Common myeloid progenitor, CD34-positive (primary cell): ENCODE data around the gene STK32B.

Experiments
- CTCF ChIA-PET: fragments of 350-600 bp; sonication (Branson Sonifier 250); formaldehyde crosslinking; loops from one replicate; lab custom pipeline; 2021; ENCODE audit warnings: antibody characterized with exemption; lab: Charles Lee
- POLR2A ChIA-PET: fragments of 350-600 bp; sonication (Branson Sonifier 250); formaldehyde crosslinking; loops from one replicate; lab custom pipeline; 2021; ENCODE audit warnings: antibody characterized with exemption; lab: Charles Lee
- DNase-seq, 3 donors: peaks; one replicate each; pipeline versions ENCODE4 v3.0.0 to v3.0.0-alpha.2; 2013
- H3K27ac ChIP-seq, 2 experiments: 1 replicate in 1 of 2; 2 replicates in 1 of 2; pipeline ENCODE4 v1.7.0; 2013; ENCODE audit warnings: inconsistent platforms in 2 of 2, low read length in 2 of 2, mild to moderate bottlenecking in 2 of 2, low read depth in 1 of 2, moderate library complexity in 1 of 2; ENCODE audit not compliant: severe bottlenecking in 2 of 2, insufficient read depth in 1 of 2, poor library complexity in 1 of 2
- H3K27me3 ChIP-seq, 5 experiments: replicated peaks in 2 of 5; 1 replicate in 3 of 5; 2 replicates in 2 of 5; pipeline versions ENCODE4 v1.6.1 to v1.7.0; 2013; ENCODE audit warnings: low read length in 4 of 5, mild to moderate bottlenecking in 2 of 5, moderate library complexity in 2 of 5, inconsistent platforms in 1 of 5; ENCODE audit not compliant: insufficient read depth in 5 of 5, control insufficient read depth in 4 of 5
- H3K36me3 ChIP-seq, 4 experiments: 1 replicate in 2 of 4; 2 replicates in 2 of 4; pipeline versions ENCODE4 v1.6.1 to v1.7.0; 2013; ENCODE audit warnings: low read length in 3 of 4, control low read depth in 1 of 4, mild to moderate bottlenecking in 1 of 4; ENCODE audit not compliant: control insufficient read depth in 4 of 4, insufficient read depth in 4 of 4
- H3K4me1 ChIP-seq, 4 experiments: 1 replicate in 3 of 4; 2 replicates in 1 of 4; pipeline versions ENCODE4 v1.6.1 to v1.7.1; 2013; ENCODE audit warnings: low read length in 3 of 4, mild to moderate bottlenecking in 3 of 4, control low read depth in 1 of 4, inconsistent platforms in 1 of 4, moderate library complexity in 1 of 4; ENCODE audit not compliant: control insufficient read depth in 4 of 4, insufficient read depth in 4 of 4; ENCODE audit errors: control extremely low read depth in 1 of 4
- H3K4me3 ChIP-seq, 7 experiments: 1 replicate in 4 of 7; 2 replicates in 3 of 7; pipeline versions ENCODE4 v1.5.1 to v1.7.0; 2013; ENCODE audit warnings: mild to moderate bottlenecking in 7 of 7, low read length in 6 of 7, moderate library complexity in 6 of 7, inconsistent platforms in 2 of 7, low read depth in 2 of 7, control low read depth in 1 of 7; ENCODE audit not compliant: insufficient read depth in 4 of 7, control insufficient read depth in 1 of 7; ENCODE audit errors: extremely low read depth in 1 of 7
- H3K9me3 ChIP-seq, 5 experiments: 1 replicate in 4 of 5; 2 replicates in 1 of 5; pipeline versions ENCODE4 v1.6.1 to v1.7.1; 2013; ENCODE audit warnings: low read length in 4 of 5, mild to moderate bottlenecking in 2 of 5, inconsistent platforms in 1 of 5, low read depth in 1 of 5, moderate library complexity in 1 of 5; ENCODE audit not compliant: control insufficient read depth in 4 of 5, insufficient read depth in 2 of 5; ENCODE audit errors: control extremely low read depth in 1 of 5
- WGBS: methylation state at CpG from one replicate; pipeline ENCODE4 v1.1.5; 2013; ENCODE audit not compliant: insufficient coverage; 5-methylcytosine and 5-hydroxymethylcytosine counted together

Gene STK32B

DNA sequence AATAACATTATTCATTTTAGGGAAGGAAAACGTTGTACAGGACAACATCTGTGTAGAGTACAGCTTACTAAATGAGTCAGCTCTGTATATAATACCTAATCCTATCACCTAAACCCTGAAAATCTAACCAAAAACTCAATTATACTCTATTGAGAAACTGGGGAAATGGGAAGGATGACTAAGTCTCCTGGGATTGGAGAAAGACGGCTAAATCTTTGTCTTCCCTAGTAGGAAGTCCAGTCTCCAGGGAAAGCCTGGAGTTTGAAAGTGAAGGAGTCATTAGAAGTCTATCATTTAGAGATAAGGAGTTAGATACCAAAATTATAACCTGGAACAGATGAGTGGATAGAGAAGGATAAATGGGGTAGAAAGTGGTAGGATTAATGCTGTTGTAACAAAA lies 286.5 kb downstream of the STK32B start:
- ChIA-PET CTCF (no interaction called here), POLR2A (no interaction called here)
- Histone ChIP-seq H3K27ac (no peak overlapping the region), H3K4me1 (peaks cover 0 to 9% (median 4%) of the 10 kb centered on the region in 4 experiments), H3K36me3 (peaks cover 0 to 10% (median 0%) of the 10 kb centered on the region in 4 experiments), H3K27me3 (no peaks in the 10 kb centered on the region), H3K4me3 (no peak overlapping the region), H3K9me3 (peaks cover 0 to 11% (median 0%) of the 10 kb centered on the region in 5 experiments)
- peak in 1 of 3 donors; percentile 6 for DNase-seq
- 67% methylated on average over 1 of the region's 2 CpGs for WGBS

DNA sequence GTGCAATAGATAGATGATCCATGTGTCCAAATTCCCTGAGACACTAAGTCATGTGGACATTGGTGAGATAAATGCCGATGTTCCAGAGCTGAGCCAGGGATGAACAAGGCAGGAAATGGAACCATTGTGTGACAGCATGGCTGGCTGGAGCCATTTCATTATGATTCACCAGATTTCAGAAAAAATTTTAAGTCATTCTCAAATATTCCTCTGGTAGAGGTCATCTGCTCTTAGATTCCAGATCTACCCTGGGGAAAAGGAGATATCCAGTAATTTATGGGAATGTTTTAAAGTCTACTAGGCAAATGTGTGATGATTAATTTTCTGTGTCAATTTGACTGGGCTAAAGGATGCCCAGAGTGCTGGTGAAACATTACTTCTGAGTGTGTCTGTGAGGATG lies 287.3 kb downstream of the STK32B start:
- H3K9me3 ChIP-seq: peaks cover 0 to 11% (median 0%) of the 10 kb centered on the region in 5 experiments
- WGBS: 92% methylated on average over 1 of the region's 1 CpG
- H3K27ac ChIP-seq: no peak overlapping the region
- POLR2A ChIA-PET: no interaction called here
- CTCF ChIA-PET: no interaction called here
- no peak for DNase-seq
- H3K4me1 ChIP-seq: peaks cover 0 to 9% (median 4%) of the 10 kb centered on the region in 4 experiments
- H3K36me3 ChIP-seq: peaks cover 0 to 10% (median 0%) of the 10 kb centered on the region in 4 experiments
- H3K27me3 ChIP-seq: no peaks in the 10 kb centered on the region
- no peak overlapping the region for H3K4me3 ChIP-seq

DNA sequence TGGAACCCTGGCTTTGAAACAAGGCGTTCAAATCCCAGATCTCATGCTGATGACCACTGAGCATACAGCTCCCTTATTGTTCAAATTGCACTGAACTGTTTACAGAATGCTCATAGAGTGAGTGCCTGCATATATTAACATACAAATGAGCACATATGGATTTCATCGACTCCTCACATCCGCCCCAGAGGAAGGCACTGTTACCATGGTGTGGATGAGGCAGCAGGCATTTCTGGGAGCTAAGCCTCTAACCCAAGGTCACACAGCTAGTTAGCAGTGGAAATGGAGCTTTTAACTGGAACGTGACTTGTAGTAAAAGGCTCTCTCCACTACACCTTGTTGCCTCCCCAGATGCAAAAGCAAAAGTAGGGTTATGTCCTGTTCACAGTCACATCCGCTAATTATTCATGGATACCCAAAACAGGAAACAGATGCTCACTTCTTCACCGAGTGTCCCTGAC lies 289.7 kb downstream of the STK32B start:
- 67% methylated on average over 5 of the region's 6 CpGs for WGBS
- CTCF ChIA-PET: no interaction called here
- POLR2A ChIA-PET: no interaction called here
- H3K36me3 ChIP-seq: peaks cover 0 to 7% (median 0%) of the 10 kb centered on the region in 4 experiments
- no peaks in the 10 kb centered on the region for H3K27me3 ChIP-seq
- DNase-seq: peak; percentile 33 to 91 (median 84)
- H3K27ac ChIP-seq: peak overlapping the region in 1 of 2 experiments; percentile 23
- no peak overlapping the region for H3K4me3 ChIP-seq
- peaks cover 0 to 9% (median 4%) of the 10 kb centered on the region in 4 experiments for H3K4me1 ChIP-seq
- peaks cover 0 to 9% (median 0%) of the 10 kb centered on the region in 5 experiments for H3K9me3 ChIP-seq

DNA sequence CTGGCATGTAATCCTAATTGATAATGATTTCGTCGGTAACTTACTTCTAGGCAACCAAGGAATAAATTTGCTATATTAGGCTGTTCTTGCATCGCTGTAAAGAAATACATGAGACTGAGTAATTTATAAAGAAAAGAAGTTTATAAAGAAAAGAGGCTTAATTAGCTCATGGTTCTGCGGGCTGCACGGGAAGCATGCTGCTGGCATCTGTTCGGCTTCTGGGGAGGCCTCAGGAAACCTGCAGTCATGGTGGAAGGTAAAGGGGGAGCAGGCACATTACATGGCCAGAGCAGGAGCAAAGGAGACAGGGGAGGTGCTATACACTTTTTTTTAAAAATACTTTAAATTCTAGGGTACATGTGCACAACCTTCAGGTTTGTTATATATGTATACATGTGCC lies 290.2 kb downstream of the STK32B start:
- CTCF ChIA-PET: no interaction called here
- WGBS: 94% methylated on average over 4 of the region's 6 CpGs

DNA sequence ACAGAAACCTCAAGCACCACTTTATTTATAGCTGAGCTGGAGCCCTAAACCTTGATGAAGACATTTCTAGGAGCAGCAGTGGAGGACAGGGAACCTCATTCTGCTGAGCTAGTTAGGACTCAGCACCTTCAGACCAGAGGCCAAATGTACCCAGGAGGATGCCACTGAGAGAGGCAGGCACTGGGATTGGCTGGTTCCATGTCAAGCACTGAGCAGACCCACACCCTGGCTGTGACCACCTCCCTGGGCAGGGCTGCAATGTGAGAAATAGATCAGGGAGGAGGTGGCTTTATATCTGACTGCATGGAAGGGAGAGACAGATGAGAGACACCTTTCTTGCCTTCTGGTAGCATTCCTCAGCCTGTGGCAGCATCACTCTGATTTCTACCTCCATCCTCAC lies 304.6 kb downstream of the STK32B start:
- Histone ChIP-seq H3K27ac (no peak overlapping the region), H3K36me3 (peaks cover 0 to 3% (median 0%) of the 10 kb centered on the region in 4 experiments), H3K4me3 (no peak overlapping the region), H3K9me3 (no peaks in the 10 kb centered on the region), H3K27me3 (no peaks in the 10 kb centered on the region), H3K4me1 (no peaks in the 10 kb centered on the region)
- ChIA-PET CTCF (no interaction called here), POLR2A (no interaction called here)
- no peak for DNase-seq

More for the DNA sequence above, 290.2 kb downstream of the STK32B start:
- Histone ChIP-seq H3K4me3 (no peak overlapping the region), H3K27ac (no peak overlapping the region), H3K9me3 (peaks cover 0 to 9% (median 0%) of the 10 kb centered on the region in 5 experiments), H3K4me1 (peaks cover 0 to 9% (median 4%) of the 10 kb centered on the region in 4 experiments), H3K36me3 (peaks cover 0 to 5% (median 0%) of the 10 kb centered on the region in 4 experiments), H3K27me3 (no peaks in the 10 kb centered on the region)
- POLR2A ChIA-PET: no interaction called here
- DNase-seq: peak in 2 of 3 donors; percentile 54 to 66

DNA sequence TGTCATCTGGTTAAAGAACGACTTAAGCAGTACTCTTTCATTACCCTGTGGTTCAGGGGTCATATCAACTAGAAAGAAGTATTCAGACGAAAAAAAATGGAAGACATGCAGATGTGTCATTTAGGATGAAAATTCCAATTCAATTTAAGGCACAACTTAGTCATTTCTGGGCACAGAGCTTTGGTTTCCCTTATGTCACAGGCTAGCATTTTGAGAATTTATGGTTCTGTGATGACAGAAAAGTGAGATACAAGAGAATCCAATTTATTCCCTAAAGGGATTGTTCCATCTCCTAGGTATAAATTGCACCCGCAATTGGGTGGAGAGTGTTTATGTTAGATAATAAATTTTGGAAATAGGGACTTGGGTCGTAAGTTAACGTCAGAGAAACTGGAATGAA lies 306.6 kb downstream of the STK32B start:
- Histone ChIP-seq H3K4me1 (no peaks in the 10 kb centered on the region), H3K4me3 (no peak overlapping the region), H3K36me3 (peaks cover 0 to 3% (median 0%) of the 10 kb centered on the region in 4 experiments), H3K9me3 (no peaks in the 10 kb centered on the region), H3K27ac (no peak overlapping the region), H3K27me3 (no peaks in the 10 kb centered on the region)
- DNase-seq: no peak
- CTCF ChIA-PET: no interaction called here
- WGBS: 96% methylated on average over 4 of the region's 5 CpGs
- POLR2A ChIA-PET: no interaction called here

DNA sequence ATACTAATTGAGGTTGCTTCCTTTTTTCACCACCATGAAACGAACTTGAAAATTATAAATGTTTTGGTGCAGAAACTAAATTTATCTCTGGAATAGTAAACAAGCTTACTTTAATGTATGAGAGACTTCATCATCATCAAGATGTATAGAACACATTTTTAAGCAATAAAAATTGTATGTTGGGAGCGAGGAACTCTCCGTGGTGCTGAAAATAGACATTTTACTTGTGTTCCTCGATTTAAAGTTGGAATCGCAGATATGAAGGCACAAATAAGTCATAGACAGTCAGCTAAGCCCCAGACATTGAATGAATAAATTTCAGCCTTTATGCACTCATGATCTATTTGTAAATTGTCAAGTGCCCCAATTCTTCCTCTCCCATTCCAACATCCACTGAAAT lies 310.7 kb downstream of the STK32B start:
- WGBS: 60% methylated on average over 2 of the region's 5 CpGs

More for the DNA sequence above, 310.7 kb downstream of the STK32B start:
- H3K27ac ChIP-seq: no peak overlapping the region
- no peak overlapping the region for H3K4me3 ChIP-seq
- peak in 2 of 3 donors; percentile 44 to 47 for DNase-seq
- ChIA-PET CTCF (no interaction called here), POLR2A (no interaction called here)
- no peaks in the 10 kb centered on the region for H3K9me3 ChIP-seq
- H3K27me3 ChIP-seq: no peaks in the 10 kb centered on the region
- peaks cover 0 to 3% (median 0%) of the 10 kb centered on the region in 4 experiments for H3K36me3 ChIP-seq
- no peaks in the 10 kb centered on the region for H3K4me1 ChIP-seq
